Measurements from ENCODE around the gene ACTN1.
A peak's percentile ranks its signal among the peaks of the same experiment; 100 is the strongest.

Gene ACTN1

DNA sequence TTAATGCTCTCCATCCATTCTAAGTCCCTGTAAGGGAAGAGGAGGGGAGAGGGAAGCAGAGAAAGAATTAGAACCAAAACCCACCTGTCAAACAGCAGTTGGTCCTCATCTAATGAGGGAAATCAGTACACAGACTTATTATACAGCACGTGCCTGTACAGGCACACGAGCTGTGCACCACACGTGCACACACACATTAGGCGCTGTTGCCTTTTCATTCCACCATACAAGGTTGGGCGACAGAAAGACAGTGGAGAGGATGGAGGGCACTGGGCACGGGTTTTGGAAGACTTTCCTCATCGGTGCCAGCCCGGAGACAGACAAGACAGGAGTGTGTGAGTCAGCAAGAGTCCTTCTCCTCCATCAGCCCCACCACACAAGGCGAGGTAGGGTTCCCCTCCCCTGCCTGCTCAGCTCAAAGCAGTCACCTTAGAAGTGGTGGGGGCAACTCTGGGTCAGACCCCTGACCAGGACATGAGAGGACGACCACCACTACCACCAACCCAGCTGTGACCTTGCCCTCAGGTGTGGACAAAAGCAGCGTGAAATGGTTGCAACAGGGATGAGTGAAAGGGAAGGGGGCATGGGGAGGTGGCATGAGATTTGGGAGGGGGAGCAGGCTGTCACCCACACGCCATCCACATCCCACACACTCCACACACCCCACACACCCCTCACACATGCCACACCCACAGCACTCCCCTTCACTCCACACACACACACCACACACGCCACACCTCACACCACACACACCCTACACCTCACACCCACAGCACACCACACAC is 80.7 kb downstream of the ACTN1 start:
- DNase-seq (ENCODE audit: extremely low read depth, low read depth), result no peak
- TF ChIP-seq, protein P1, sequence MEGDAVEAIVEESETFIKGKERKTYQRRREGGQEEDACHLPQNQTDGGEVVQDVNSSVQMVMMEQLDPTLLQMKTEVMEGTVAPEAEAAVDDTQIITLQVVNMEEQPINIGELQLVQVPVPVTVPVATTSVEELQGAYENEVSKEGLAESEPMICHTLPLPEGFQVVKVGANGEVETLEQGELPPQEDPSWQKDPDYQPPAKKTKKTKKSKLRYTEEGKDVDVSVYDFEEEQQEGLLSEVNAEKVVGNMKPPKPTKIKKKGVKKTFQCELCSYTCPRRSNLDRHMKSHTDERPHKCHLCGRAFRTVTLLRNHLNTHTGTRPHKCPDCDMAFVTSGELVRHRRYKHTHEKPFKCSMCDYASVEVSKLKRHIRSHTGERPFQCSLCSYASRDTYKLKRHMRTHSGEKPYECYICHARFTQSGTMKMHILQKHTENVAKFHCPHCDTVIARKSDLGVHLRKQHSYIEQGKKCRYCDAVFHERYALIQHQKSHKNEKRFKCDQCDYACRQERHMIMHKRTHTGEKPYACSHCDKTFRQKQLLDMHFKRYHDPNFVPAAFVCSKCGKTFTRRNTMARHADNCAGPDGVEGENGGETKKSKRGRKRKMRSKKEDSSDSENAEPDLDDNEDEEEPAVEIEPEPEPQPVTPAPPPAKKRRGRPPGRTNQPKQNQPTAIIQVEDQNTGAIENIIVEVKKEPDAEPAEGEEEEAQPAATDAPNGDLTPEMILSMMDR (IDR thresholded peaks at IDR 0.05; ENCODE audit: low read depth, low read length), result no peak

DNA sequence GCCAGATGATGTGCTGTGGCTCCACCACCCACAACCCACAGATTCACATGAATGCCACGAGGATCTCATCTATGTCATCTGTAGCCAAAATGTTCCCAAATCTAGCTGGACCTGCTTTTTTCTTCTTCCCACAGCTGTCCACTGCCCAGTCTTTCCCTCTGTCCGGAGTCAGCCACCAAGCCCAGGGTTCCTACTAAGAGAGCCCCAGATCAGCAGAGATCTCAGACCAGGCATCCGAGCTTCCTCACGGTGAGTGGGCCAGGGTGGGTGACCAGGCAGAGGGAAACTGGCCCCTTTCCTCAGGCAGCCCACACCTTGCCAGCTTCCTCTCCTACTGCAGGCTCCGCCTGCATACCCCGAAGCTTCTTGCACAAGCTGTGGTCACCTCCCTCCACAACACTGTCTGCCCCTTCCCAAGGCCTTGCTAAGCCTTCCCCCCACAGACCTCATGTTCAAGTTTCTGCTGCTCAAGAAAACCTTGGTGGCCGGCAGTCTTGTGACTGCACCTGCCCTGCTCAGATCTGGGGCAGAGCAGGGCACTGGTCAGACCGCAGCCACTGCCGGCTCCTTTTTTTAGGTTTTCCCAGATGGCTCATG is 81.4 kb downstream of the ACTN1 start:
- no peak for DNase-seq (ENCODE audit: extremely low read depth, low read depth)

DNA sequence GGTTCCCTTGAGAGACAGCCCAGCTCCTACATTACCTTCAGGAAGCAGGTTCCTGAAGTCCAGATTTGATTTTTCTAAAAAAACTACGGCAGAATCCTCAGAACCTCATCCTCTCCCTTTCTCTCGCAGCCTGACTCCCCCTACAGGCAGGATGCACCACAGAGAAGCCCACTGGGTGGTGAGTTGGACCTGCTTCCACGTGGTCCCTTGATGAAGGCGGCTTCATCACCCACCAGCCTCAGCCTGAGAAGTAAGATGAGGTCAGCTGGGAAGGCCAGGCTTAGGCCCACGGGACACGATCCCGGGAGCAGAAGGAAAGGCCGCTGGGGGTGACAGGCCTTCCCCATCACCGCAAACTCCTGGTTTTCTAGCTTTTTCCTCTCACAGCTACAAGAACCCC is 83.0 kb downstream of the ACTN1 start:
- no peak for DNase-seq (ENCODE audit: extremely low read depth, low read depth)
- TF ChIP-seq, protein P1 (IDR thresholded peaks at IDR 0.05; ENCODE audit: low read depth, low read length), result peak; percentile 34

More for the DNA sequence above, 81.4 kb downstream of the ACTN1 start:
- TF ChIP-seq, protein P1 (IDR thresholded peaks at IDR 0.05; ENCODE audit: low read depth, low read length), result no peak

DNA sequence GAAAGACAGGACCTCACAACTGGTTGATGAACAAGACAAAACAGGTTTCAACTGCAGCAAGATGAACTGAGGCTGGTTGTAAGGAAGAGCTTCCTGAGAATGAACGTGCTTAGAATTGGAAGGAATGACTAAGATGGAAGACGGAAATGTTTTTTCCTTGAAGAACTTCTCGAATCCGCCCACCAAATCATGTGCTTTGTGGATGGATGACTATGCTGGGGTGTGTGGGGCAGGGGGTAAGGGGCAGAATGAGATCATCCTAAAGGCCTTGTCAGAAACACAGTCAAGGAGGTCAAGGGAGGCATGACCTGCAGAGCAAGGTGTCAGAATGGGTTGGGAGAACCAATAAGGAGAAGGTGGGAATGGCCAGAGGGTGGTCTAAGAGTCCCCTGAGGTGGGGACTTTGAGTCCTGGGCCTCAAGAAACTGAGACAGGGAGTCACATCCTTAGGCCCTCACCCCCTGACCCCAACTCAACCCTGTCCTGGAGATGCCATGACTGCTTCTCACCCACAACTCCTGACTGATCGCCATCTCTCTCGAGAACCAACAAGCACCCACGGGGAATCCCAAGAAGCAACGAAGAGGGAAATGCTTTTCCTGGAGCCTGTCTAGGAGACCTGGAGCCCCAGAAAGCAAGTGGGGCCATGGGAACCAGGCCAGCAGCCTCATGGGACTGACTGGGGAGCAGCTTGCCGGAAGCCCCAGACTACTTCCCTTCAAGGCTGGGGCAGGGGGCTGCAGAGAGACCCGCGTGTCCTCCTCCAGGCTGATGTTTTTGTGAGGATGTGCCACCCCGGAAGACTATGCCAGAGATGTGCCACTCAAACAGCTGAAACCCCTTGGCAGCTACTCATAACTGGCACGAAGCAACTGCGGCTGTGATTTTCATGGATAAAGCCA is 84.0 kb downstream of the ACTN1 start:
- no peak for DNase-seq (ENCODE audit: extremely low read depth, low read depth)

DNA sequence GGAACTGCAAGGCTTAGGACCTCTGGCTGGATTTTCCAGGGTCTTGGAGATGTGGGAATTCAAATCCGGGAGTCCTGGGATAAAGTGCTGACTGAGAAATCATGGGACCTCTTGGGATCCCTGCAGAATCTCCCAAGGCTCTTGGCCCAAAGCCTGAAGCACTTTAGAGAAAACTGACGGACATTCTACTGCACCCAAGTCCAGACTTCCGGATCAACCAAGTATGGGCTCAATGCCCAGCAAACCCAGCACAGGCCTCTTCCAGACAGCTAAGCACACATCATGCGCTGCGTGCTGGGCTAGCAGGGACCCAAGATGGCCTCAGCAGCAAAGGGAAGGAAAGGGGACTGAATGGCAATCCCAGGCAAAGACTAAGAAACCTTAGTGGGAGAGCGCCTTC is 85.0 kb downstream of the ACTN1 start:
- no peak for DNase-seq (ENCODE audit: extremely low read depth, low read depth)
- TF ChIP-seq, protein P1 (IDR thresholded peaks at IDR 0.05; ENCODE audit: low read depth, low read length), result no peak

More for the DNA sequence above, 84.0 kb downstream of the ACTN1 start:
- TF ChIP-seq, protein P1 (IDR thresholded peaks at IDR 0.05; ENCODE audit: low read depth, low read length), result no peak

DNA sequence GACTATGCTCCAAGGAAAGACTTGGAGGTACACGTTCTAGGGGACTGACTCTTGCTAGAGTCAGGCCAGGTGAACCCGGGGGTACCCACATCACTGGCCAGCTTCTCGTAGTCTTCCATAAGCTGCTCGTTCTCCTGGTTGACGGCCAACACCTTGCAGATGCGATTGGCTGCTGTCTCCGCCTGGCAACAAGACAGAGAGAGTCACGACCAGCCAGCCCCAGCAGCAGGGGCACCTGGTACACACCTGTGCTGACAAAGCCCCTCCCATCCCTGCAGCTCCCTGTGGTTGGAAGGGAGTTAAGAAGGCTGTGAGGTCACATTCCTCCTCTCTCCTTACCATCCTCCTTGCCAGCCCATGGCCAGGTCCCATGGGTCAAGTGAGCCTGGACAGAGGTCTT is 85.5 kb downstream of the ACTN1 start:
- DNase-seq (ENCODE audit: extremely low read depth, low read depth), result no peak
- TF ChIP-seq, protein P1 (IDR thresholded peaks at IDR 0.05; ENCODE audit: low read depth, low read length), result no peak

Measured in AG09319 (cell line).